ENCODE data around the gene FOXP1.

Gene FOXP1

DNA sequence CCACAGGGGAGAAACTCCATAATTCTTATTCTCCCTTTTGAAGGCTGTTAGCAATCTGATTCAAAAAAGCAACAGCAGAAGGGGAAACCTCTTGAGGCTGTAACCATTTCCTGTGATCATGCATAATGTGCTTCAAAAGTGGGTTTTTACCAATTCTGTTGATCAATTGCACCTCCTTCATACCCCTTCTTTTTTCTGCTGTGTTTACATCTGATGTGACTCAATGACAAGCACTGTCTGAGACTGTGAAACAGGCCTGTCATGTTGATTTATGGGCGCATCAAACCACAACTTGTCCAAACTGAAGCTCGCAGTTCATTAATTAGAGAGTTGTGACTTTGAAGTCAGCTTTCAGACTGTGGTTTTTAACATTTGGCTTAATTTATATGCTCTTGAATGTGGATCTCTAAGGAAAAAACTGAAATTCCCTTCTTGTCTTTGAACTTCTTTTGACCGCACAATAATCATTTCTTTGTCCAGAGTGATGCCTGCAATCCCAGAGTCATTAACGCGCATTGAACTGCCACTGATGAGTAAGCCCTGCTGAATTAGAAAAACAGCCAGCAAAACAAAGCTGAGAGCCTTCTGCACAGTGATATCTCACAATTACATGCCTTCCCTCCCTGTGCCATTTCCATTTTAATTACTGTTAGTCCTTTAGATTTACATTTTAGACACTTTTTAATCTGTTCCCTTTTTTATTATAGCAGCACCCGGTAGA, 532.8 kb downstream of the FOXP1 start:
- DNase-seq (ENCODE audit: extremely low spot score), result no peak
- TF ChIP-seq, protein P1, sequence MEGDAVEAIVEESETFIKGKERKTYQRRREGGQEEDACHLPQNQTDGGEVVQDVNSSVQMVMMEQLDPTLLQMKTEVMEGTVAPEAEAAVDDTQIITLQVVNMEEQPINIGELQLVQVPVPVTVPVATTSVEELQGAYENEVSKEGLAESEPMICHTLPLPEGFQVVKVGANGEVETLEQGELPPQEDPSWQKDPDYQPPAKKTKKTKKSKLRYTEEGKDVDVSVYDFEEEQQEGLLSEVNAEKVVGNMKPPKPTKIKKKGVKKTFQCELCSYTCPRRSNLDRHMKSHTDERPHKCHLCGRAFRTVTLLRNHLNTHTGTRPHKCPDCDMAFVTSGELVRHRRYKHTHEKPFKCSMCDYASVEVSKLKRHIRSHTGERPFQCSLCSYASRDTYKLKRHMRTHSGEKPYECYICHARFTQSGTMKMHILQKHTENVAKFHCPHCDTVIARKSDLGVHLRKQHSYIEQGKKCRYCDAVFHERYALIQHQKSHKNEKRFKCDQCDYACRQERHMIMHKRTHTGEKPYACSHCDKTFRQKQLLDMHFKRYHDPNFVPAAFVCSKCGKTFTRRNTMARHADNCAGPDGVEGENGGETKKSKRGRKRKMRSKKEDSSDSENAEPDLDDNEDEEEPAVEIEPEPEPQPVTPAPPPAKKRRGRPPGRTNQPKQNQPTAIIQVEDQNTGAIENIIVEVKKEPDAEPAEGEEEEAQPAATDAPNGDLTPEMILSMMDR (IDR thresholded peaks at IDR 0.05; ENCODE audit: control extremely low read depth, extremely low read depth, low read depth, missing control alignments), result no peak
- POLR2A ChIA-PET, result no interaction called here
- CTCF ChIA-PET, result interaction anchor here (2.3 kb wide), 1 partner anchor 11 kb away, joined by 10 read pairs; no protein-coding TSS in a partner anchor

DNA sequence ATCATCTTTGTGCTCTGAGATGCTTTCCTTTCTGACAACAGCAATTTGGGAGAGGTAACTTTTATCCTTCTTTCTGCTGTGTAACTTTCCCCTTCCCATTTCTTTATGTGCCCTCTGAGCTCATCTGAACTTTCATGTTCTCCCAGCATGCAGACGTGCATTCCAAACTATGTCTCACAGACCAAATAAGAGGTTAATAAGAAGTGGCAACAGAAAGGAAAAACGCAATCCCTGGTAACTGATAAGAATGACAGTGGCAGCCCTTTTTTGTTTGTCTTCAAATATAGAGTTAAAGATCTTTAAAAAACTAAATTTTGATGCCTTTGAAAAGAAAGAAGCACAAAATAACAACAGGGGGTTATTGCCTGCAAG, 533.4 kb downstream of the FOXP1 start:
- TF ChIP-seq, protein P1 (IDR thresholded peaks at IDR 0.05; ENCODE audit: control extremely low read depth, extremely low read depth, low read depth, missing control alignments), result no peak
- ChIA-PET POLR2A (no interaction called here), CTCF (interaction anchor here (1.5 kb wide), 1 partner anchor 13 kb away, joined by 3 read pairs; no protein-coding TSS in a partner anchor)
- DNase-seq (ENCODE audit: extremely low spot score), result no peak

DNA sequence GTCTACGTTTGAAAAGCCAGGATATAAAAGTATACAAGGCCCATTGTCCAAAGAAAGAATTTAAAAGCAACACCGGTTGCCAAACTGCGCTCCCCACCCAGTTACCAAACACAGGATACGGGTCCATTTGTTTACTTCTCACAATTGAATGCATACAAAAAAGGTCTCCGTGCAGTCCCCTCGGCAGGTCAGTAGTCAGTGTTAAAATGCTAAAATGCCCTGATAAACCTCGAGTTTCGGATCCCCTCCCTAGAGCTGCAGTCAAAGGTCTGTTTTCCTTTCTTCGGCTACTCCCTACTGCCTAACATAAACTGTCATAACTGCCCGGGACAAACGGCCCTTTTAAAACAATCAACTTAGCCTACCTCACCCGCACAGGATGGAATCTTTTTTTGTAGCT, 534.6 kb downstream of the FOXP1 start:
- ChIA-PET CTCF (interaction anchor here (1.2 to 1.5 kb wide), 2 partner anchors 13 to 15 kb away, joined by 3 to 6 read pairs; no protein-coding TSS in a partner anchor), POLR2A (no interaction called here)
- no peak for DNase-seq (ENCODE audit: extremely low spot score)
- TF ChIP-seq, protein P1 (IDR thresholded peaks at IDR 0.05; ENCODE audit: control extremely low read depth, extremely low read depth, low read depth, missing control alignments), result no peak

DNA sequence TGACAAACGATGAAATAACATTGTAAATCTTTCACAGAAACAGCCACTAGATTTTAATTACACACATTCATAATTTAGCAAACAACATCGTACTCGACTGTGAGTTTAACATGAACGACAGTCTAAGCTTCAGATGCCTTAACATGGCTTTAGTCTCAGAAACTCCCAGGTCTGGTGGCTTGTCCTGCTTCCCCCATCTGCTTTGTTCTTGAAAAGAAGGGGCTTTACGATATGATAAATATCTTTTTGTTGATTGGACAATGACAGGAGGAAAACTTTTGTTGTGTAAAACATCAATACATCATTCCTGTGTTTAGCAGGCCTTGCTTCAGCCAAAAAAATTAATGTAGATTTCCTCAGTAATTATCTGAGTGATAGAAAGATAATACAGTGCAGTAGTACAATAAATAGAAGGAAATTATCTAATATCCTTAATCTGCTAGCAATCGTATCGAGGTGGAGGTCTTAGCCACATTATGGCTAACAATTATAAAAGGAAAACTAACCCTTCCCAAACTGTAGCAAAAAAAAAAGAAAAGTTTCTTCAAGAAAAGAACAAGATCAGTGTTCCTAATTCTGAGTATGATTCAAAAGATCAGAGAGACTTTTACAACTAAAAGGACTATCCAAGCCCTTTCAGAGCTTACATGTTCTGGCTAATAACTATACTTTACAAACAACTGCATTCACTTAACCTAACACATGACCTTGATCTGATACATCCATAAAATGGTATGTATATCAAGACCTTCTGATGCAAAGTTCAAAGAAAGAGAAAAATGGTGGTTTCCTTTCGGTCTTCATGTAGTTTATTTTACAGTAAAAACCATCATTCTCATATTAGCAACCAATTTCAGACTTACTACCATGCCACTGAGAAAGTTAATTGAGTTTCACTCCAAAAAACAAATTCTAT, 535.7 kb downstream of the FOXP1 start:
- TF ChIP-seq, protein P1 (IDR thresholded peaks at IDR 0.05; ENCODE audit: control extremely low read depth, extremely low read depth, low read depth, missing control alignments), result no peak
- CTCF ChIA-PET, result no interaction called here
- no peak for DNase-seq (ENCODE audit: extremely low spot score)
- POLR2A ChIA-PET, result no interaction called here

DNA sequence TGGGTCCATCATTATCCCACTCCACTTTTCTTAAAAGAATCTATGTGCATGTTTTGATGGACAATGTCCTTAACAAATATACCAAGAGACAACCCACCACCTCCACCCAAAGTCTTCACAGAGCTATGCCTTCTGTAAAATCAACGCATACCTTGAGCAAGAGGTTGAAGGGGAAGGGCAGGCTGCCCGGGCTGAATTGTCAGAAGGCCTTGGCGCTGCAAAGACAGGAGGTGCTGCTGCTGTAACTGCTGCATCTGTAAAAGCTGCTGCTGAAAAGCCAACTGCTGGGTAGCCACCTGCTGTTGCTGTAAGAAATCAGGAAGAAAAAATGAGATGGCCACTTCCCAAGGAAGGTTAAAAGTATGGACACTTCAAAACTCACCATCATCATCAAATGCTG, 536.7 kb downstream of the FOXP1 start:
- ChIA-PET POLR2A (no interaction called here), CTCF (no interaction called here)
- TF ChIP-seq, protein P1 (IDR thresholded peaks at IDR 0.05; ENCODE audit: control extremely low read depth, extremely low read depth, low read depth, missing control alignments), result no peak
- no peak for DNase-seq (ENCODE audit: extremely low spot score)

DNA sequence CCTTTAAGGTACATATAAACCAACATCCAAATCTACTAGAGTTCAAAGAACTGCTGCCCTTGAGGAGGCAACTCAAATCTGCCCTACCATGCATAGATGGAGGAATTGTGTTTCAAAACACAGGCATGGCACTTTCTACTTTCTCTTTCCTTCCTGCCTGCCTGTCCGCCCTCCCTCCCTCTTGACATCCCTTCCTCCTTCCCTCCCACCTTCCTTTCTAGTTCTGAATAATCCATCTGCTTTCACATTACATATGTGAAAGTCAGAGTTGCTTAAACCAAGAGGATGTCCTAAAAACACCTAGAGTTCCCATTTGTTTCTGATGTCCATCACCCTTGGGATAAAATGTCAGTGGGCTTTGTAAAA, 537.6 kb downstream of the FOXP1 start:
- TF ChIP-seq, protein P1 (IDR thresholded peaks at IDR 0.05; ENCODE audit: control extremely low read depth, extremely low read depth, low read depth, missing control alignments), result no peak
- no peak for DNase-seq (ENCODE audit: extremely low spot score)
- CTCF ChIA-PET, result interaction anchor here (0.7 to 1.1 kb wide), 2 partner anchors 11 to 15 kb away, joined by 3 read pairs; no protein-coding TSS in a partner anchor
- POLR2A ChIA-PET, result no interaction called here

All from GM10248 (cell line).